NT2/D1 (cell line): ENCODE measurements around the gene IL32.

Source experiments
- DNase-seq: peaks from one replicate; pipeline ENCODE4 v3.0.0-alpha.2; 2011; ENCODE audit warnings: low read depth, low spot score
- H3K27me3 ChIP-seq: 2 replicates; pipeline ENCODE4 v1.6.0; 2011; ENCODE audit warnings: mild to moderate bottlenecking; ENCODE audit not compliant: insufficient read length, insufficient read depth
- H3K36me3 ChIP-seq: 2 replicates; pipeline ENCODE4 v1.6.1; 2011; ENCODE audit warnings: mild to moderate bottlenecking, low read length, mixed read lengths; ENCODE audit not compliant: insufficient read depth, insufficient read length
- H3K4me1 ChIP-seq: 2 replicates; pipeline ENCODE4 v1.5.1; 2011; ENCODE audit not compliant: insufficient read depth, insufficient read length
- H3K4me3 ChIP-seq: 2 replicates; pipeline ENCODE4 v1.5.1; 2011; ENCODE audit warnings: low read depth; ENCODE audit not compliant: insufficient read length
- H3K9ac ChIP-seq: 2 replicates; pipeline ENCODE4 v1.6.0; 2011; ENCODE audit warnings: low read depth; ENCODE audit not compliant: insufficient read length
- H3K9me3 ChIP-seq: 2 replicates; pipeline ENCODE4 v1.5.1; 2011; ENCODE audit warnings: mild to moderate bottlenecking, low read length; ENCODE audit not compliant: insufficient read depth
- SUZ12 ChIP-seq: IDR thresholded peaks from 2 replicates; pipeline ENCODE4 v1.6.1; 2011; ENCODE audit not compliant: insufficient read length, insufficient read depth; ENCODE audit errors: extremely low read depth
- YY1 ChIP-seq: IDR thresholded peaks from 2 replicates; pipeline ENCODE4 v1.6.1; 2011; ENCODE audit not compliant: insufficient read length, insufficient read depth
- ZNF274 ChIP-seq: IDR thresholded peaks from 2 replicates; pipeline ENCODE4 v1.6.1; 2011; ENCODE audit warnings: mild to moderate bottlenecking, low read depth, low read length

The IL32 gene

DNA sequence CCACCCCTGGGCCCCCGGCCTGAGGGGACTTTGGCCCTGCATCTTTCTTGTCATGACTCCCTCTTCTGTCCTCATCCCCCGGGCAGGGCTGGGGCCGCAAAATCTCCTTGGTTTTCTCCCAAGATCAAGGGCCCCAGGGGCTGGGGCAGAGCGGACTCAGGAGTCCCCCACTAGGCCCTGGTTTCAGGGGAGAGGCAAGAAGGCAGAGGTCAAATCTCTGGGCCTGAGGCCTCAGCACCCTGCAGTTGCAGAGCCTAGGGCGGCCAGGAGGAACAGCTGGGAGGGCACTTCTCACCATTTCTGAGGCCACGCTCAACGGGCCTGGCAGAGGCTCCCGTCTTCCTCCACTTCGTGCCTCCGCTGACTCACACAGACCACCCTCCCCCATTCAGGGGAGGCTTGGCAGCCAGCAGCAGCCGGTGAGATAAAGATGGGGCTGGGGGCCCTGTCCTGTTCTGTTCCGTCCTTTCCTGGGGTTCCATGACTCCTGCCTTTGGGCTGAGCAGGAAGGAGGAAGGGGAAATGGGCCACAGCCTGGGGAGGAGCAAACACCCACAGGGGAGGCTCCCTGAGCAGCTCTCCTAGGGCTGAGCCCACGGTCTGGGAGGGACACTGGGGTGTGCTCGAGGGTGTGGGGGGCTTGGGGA lies 21.3 kb downstream of the IL32 start:
- Histone ChIP-seq H3K9me3 (no peaks in the 10 kb centered on the region), H3K4me3 (no peak overlapping the region), H3K9ac (peak overlapping the region; percentile 39), H3K4me1 (peaks cover 27% of the 10 kb centered on the region), H3K27me3 (no peaks in the 10 kb centered on the region), H3K36me3 (peaks cover 31% of the 10 kb centered on the region)
- no peak for DNase-seq
- TF ChIP-seq YY1 (no peak), SUZ12 (no peak), ZNF274 (no peak)

DNA sequence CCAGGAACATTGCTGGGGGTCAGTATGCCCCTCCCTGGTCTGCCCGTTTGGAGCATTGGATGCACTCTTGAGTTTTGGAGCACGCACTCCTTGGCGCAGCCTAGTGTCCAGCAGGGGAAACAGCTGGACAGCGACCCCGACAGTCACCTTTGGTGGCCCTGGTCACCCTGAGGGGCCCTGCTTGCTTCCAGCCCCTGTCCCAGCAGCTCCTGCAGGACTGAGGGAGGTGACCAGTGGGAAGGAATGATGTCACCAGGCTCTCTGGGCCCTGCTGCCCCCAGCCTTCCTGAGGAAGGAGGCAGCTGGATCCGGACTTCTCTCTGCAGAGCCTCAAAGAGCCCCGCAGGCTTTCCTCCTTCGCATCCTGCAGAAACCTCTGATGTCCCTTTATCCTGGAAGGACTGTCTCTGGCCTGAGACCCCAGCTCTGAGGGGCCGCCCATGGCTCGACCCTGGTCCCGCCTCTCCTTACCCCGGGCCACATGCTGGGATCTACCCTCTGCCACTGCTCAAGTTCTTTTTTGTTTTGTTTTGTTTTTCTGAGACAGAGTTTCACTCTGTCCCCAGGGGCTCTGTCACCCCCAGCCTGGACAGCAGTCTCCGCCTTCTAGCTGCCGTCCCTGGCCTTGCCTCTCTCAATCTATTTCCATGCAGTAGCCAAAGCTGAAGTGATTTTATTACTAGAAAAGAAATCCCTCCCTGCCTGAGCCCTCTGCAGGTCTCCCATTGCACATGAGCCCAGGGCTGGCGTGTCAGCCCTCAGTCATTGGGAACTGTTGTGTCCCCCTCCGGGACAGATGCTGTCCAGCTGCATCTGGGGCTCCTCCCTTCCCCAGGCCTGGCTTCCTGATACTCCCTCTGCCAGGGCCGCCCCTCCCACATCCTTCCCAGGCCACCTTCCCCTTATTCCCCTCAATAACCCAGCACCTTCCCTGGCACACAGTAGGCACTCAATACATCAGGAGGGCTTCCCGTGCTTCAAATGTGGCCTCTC lies 22.1 kb downstream of the IL32 start:
- DNase-seq = no peak
- H3K9ac ChIP-seq = peak overlapping the region; percentile 57
- no peak for TF ChIP-seq SUZ12
- no peak for TF ChIP-seq YY1
- TF ChIP-seq ZNF274 = no peak
- H3K27me3 ChIP-seq = no peaks in the 10 kb centered on the region
- H3K9me3 ChIP-seq = no peaks in the 10 kb centered on the region
- H3K4me1 ChIP-seq = peaks cover 27% of the 10 kb centered on the region
- H3K36me3 ChIP-seq = peaks cover 36% of the 10 kb centered on the region
- no peak overlapping the region for H3K4me3 ChIP-seq

DNA sequence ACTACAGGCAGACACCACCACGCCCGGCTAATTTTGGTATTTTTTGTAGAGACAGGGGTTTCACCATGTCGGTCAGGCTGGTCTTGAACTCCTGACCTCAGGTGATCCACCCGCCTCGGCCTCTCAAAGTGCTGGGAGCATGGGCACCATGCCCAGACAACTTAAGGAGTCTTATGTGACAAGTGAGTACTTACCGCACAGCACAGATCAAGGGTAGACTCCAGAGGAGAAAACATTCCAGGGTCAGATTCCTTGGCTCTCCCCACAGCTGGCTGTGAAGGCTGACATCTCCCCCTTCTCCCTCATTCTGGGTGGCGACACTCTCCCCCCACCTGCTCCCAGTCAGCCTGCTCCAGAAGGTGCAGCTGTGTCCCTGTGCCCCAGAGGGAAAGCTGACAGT lies 23.0 kb downstream of the IL32 start:
- no peaks in the 10 kb centered on the region for H3K27me3 ChIP-seq
- no peak overlapping the region for H3K4me3 ChIP-seq
- no peak for DNase-seq
- no peaks in the 10 kb centered on the region for H3K9me3 ChIP-seq
- H3K9ac ChIP-seq = no peak overlapping the region
- TF ChIP-seq SUZ12 (no peak), ZNF274 (no peak), YY1 (no peak)
- peaks cover 31% of the 10 kb centered on the region for H3K4me1 ChIP-seq
- H3K36me3 ChIP-seq = peaks cover 39% of the 10 kb centered on the region

DNA sequence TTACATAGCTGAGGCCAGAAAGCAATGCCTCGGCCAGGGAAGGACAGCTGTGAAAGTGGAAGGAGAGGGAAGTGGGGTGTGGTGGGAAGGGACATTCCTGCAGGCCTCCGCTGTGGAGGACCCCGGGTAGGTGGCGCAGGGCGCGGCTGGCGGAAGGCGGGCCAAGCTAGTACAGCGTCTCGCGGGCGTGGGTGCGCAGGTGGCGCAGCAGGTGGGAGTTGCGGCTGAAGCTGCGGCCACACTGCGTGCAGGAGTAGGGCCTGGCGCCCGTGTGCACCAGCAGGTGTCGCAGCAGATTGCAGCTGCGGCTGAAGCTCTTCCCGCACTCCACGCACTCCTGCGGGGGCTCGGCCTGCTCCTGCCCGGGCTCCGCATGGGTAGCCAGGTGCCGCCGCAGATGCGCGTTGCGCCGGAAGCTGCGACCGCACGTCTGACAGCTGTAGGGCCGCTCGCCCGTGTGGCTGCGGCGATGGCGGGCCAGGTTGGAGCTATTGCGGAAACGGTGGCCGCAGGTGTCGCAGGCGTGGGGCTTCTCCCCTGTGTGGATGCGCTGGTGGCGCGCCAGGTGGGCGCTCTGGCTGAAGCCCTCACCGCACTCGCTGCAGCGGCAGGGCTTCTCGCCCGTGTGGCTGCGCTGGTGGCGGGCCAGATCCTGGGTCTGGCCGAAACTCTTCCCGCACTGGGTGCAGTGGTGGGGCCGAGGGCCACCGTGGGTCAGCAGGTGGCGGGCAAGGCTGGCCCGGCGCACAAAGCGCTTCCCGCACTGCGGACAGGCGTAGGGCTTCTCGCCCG lies 23.7 kb downstream of the IL32 start:
- Histone ChIP-seq H3K4me1 (peaks cover 29% of the 10 kb centered on the region), H3K9ac (peak overlapping the region; percentile 25), H3K27me3 (no peaks in the 10 kb centered on the region), H3K36me3 (peaks cover 39% of the 10 kb centered on the region), H3K4me3 (no peak overlapping the region), H3K9me3 (no peaks in the 10 kb centered on the region)
- DNase-seq = no peak
- TF ChIP-seq SUZ12 (no peak), ZNF274 (no peak), YY1 (no peak)

DNA sequence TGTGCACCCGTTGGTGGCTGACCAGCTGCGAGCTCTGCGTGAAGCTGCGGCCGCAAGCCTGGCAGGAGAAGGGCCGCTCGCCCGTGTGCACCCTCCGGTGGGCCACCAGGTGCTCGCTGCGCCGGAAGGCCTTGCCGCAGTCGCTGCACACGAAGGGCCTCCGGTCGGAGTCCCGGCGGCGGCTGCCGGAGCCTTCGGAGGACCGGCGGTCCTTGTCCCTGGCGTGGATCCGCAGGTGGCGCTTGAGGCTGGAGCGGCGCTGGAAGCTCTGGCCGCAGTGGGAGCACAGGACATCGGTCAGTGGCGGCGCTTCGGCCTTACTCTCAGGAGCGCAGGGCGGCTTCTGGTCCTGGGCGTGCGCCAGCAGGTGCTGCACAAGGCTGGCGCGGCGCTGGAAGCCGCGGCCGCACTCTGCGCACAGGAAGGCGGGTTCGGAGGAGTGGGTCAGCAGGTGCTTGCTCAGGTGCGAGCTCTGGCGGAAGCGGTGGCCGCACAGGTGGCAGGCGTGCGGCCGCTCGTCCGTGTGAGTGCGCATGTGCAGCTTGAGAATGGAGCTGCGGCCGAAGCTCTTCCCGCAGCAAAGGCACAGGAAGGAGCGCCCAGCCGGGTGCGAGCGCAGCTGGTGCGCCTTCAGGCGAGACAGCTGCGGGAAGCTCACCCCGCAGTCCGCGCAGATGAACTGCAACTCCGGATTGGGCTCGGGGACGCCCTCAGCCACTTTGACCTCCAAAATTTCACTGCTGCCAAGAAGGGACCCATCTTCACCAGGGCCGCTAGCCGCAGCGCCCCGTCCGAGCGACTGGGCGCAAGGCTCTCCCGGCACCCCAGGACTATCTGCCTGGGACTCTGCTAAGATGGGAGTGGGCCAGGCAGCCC lies 24.5 kb downstream of the IL32 start:
- no peaks in the 10 kb centered on the region for H3K9me3 ChIP-seq
- no peak for DNase-seq
- H3K4me3 ChIP-seq = no peak overlapping the region
- H3K36me3 ChIP-seq = peaks cover 41% of the 10 kb centered on the region
- H3K27me3 ChIP-seq = no peaks in the 10 kb centered on the region
- peaks cover 29% of the 10 kb centered on the region for H3K4me1 ChIP-seq
- H3K9ac ChIP-seq = no peak overlapping the region
- TF ChIP-seq YY1 (no peak), SUZ12 (no peak), ZNF274 (no peak)

DNA sequence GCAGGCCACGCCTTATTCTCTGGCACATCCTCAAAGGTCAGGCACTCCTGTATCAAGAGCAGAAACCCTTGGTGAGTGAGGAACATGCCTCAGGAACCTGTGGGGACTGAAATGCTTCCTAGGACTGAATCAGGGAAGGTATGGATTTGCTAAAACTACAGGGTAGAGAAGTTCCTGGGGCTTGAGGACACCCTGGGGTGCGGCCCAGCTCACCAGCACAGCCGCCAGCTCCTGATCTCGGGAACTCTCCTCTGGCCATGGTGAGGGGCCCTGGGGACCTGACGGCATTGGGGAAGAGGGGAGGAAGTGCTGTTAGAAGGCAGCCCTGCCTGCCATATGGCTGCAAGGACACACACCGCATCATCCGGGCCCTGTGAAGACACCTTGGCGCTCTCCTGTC lies 26.1 kb downstream of the IL32 start:
- no peak for TF ChIP-seq YY1
- TF ChIP-seq SUZ12 = no peak
- no peak for TF ChIP-seq ZNF274
- Histone ChIP-seq H3K9ac (peak overlapping the region; percentile 6), H3K4me1 (peaks cover 36% of the 10 kb centered on the region), H3K4me3 (no peak overlapping the region), H3K27me3 (no peaks in the 10 kb centered on the region), H3K9me3 (no peaks in the 10 kb centered on the region), H3K36me3 (peaks cover 41% of the 10 kb centered on the region)
- no peak for DNase-seq
